ENCODE measurements around the gene SLC27A5. TPM values are rescaled to one million over a fixed set of nuclear protein-coding genes. Genes with fewer than 3 reads are reported as not detected.

The SLC27A5 gene
- total and polyA plus RNA-seq, 9 of the 15 experiments (the other 6 are each of a cell fraction or from before 2014, with no cell fraction given), result 42.2 to 318 (median 64.7) TPM

DNA sequence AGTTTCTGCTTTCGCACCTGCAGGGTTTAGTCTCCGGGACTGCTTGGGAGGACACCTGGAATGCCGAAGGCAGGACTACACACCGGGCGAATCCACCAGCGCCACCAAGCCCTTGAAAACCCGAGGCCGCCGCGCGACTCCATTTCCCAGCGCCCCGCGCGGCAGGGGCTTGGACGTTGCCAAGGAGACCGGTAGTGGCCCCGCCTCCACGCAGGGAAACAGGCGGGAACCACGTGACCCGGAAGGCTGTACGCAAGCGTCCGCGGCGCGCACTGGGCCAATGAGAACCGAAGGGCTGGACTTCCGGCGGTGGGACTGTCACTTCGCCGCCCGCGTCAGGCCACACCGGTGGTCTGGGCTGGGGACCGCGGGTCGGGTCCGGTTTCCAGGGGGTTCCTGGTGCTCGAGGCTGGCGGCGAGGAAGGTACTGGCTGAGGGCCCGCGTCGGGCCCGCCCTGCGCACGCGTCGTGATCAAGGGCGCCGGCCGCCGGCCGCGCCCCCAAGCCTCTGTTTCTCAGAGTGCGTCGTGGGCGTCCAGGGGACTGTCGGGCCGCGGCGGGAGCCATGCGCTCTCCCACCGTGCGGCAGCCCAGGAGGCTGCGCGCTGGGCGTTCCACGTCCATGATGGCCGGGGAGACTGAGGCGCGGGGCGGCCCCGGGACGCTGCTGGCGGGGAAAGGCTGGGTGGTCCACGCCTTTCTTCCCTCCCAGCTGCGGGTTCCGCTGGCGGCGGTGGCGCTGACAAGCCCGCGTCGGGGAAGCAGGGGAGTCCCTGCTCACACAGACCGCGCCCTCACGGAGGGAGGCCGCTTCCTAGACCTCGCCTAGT lies 44.8 kb downstream of the SLC27A5 start, which contains the start of gene ZNF324 (continued):
- TF ChIP-seq, protein P1, sequence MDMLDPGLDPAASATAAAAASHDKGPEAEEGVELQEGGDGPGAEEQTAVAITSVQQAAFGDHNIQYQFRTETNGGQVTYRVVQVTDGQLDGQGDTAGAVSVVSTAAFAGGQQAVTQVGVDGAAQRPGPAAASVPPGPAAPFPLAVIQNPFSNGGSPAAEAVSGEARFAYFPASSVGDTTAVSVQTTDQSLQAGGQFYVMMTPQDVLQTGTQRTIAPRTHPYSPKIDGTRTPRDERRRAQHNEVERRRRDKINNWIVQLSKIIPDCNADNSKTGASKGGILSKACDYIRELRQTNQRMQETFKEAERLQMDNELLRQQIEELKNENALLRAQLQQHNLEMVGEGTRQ (CRISPR knock-in tag; IDR thresholded peaks at IDR 0.05), result peak; percentile 97
- TF ChIP-seq MXI1 (IDR thresholded peaks at IDR 0.05; ENCODE audit: low read depth, low read length), result peak; percentile 91
- TF ChIP-seq ADNP (tag; IDR thresholded peaks at IDR 0.05), result no peak
- TF ChIP-seq HMG20B (CRISPR knock-in tag; IDR thresholded peaks at IDR 0.05), result no peak
- TF ChIP-seq ZNF133 (CRISPR knock-in tag; IDR thresholded peaks at IDR 0.05), result 0 out of 2 replicates have a peak, but pooled peaks have one; percentile 1
- TF ChIP-seq ZNF79 (CRISPR knock-in tag; IDR thresholded peaks at IDR 0.05; ENCODE audit: low read depth), result no peak
- TF ChIP-seq, protein P2, sequence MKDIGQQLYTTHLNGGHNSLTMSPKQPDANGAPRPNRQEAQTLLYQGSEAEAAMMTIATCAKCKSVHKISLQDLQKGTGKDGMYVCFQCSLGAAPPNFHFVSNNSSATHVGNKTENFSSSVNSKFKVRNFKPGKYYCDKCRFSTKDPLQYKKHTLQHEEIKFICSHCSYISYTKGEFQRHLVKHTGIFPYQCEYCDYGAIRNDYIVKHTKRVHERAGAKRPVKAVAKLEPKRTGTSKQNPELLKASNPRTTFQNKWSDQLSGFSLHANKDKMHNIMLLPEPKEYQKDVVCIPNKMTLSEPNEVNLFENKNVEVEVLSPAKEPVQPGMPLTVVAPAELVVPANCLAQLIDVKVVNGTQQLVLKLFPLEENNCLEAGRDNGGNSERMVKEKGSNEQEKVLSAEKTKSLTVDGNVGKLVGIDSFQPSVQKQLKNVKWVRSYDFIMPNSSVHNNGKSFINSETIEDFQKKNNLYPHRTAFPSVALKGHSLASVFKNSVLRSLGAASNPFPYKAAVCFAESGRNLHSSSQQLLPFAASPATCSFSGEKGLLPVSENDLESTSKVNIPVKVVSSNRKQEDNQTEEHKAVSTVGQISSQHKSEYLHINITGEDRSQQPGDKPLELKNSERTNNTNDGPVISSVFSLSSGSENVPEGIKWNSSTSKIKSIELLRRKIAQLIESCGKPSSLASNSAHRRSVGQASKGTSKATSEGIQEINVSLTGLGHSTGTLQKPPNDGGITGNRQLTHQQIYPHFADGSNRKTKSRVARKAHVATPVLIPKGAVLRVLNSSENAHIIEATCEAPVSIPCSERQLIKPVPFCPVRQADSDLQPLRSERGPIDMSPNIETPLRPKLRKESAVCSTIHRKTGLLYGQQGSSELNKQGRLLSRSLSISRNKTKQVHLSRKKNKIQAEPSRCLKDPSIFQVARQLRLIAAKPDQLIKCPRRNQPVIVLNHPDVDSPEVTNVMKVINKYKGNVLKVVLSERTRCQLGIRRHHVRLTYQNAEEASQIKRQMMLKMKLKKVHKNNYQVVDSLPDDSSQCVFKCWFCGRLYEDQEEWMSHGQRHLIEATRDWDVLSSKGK (CRISPR knock-in tag; IDR thresholded peaks at IDR 0.05), result no peak
- peak; percentile 89 for TF ChIP-seq NFYB (IDR thresholded peaks at IDR 0.05; ENCODE audit: extremely low read depth, insufficient read length)
- TF ChIP-seq, protein P3, sequence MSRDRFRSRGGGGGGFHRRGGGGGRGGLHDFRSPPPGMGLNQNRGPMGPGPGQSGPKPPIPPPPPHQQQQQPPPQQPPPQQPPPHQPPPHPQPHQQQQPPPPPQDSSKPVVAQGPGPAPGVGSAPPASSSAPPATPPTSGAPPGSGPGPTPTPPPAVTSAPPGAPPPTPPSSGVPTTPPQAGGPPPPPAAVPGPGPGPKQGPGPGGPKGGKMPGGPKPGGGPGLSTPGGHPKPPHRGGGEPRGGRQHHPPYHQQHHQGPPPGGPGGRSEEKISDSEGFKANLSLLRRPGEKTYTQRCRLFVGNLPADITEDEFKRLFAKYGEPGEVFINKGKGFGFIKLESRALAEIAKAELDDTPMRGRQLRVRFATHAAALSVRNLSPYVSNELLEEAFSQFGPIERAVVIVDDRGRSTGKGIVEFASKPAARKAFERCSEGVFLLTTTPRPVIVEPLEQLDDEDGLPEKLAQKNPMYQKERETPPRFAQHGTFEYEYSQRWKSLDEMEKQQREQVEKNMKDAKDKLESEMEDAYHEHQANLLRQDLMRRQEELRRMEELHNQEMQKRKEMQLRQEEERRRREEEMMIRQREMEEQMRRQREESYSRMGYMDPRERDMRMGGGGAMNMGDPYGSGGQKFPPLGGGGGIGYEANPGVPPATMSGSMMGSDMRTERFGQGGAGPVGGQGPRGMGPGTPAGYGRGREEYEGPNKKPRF (IDR thresholded peaks at IDR 0.05; ENCODE audit: low read depth, low read length), result no peak
- TF ChIP-seq, protein P4, sequence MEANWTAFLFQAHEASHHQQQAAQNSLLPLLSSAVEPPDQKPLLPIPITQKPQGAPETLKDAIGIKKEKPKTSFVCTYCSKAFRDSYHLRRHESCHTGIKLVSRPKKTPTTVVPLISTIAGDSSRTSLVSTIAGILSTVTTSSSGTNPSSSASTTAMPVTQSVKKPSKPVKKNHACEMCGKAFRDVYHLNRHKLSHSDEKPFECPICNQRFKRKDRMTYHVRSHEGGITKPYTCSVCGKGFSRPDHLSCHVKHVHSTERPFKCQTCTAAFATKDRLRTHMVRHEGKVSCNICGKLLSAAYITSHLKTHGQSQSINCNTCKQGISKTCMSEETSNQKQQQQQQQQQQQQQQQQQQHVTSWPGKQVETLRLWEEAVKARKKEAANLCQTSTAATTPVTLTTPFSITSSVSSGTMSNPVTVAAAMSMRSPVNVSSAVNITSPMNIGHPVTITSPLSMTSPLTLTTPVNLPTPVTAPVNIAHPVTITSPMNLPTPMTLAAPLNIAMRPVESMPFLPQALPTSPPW (CRISPR knock-in tag; IDR thresholded peaks at IDR 0.05), result peak; percentile 61; the same call in 1 of the 2 replicates
- no peak; the same call in 1 of the 2 replicates for TF ChIP-seq NCOA6 (IDR thresholded peaks at IDR 0.05)
- TF ChIP-seq NCOA4 (IDR thresholded peaks at IDR 0.05; ENCODE audit: partially characterized antibody), result no peak
- TF ChIP-seq, protein P5, sequence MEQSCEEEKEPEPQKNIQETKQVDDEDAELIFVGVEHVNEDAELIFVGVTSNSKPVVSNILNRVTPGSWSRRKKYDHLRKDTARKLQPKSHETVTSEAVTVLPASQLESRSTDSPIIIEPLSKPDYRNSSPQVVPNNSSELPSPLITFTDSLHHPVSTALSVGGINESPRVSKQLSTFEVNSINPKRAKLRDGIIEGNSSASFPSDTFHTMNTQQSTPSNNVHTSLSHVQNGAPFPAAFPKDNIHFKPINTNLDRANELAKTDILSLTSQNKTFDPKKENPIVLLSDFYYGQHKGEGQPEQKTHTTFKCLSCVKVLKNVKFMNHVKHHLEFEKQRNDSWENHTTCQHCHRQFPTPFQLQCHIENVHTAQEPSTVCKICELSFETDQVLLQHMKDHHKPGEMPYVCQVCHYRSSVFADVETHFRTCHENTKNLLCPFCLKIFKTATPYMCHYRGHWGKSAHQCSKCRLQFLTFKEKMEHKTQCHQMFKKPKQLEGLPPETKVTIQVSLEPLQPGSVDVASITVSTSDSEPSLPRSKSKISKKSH (CRISPR knock-in tag; IDR thresholded peaks at IDR 0.05), result no peak
- no peak for TF ChIP-seq GABPB2 (CRISPR knock-in tag; conservative IDR thresholded peaks at IDR 0.05)
- TF ChIP-seq ZNF699 (CRISPR knock-in tag; IDR thresholded peaks at IDR 0.05; ENCODE audit: insufficient replicate concordance), result no peak
- no peak; the same call in 1 of the 2 replicates for TF ChIP-seq CBX1 (IDR thresholded peaks at IDR 0.05; ENCODE audit: low read depth)

Measured in K562 (cell line).